ENCODE data around the gene AXIN2.

Gene AXIN2

DNA sequence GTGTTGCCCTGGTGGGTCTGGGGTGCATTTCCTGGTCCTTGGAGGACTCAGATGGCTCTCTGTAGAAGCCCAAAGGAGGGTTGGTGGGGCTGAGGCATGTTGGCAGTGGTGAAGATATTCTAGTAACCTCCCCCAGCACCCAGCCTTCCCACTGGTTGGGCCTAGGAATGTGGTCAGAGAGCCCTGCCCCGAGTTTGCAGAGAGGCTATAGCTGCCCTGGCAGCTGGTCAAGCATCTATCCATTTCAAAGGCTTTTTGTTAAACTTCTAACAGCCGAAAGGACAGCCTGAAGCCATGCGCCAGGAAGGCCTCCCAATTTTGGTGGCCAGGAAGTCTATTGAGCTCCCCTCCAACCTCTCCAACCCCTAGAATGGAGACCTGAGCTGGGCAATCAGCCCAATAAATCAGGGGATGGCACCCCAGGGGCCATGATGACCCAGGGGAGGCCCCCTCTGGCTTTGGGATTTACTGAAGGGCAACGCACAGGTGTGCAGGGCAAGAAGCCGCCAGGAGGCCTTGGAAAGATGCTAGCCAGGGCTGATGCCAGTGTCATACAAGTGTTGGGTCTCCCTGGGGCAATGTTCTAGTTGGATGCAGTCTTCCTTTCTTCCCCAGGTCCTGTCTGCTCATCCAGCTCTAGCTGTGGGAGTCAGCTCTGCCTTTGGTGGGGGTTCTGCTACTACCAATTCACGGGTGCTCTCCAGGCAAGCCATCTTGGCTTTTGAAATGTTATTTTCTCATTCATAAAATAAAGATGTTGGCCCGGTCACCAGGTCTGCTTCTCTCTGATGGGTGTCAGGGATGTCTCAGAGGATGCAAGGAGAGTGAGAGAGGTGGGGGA lies 30.9 kb upstream of the AXIN2 start:
- no peak for DNase-seq (ENCODE audit: low read depth)
- TF ChIP-seq, protein P1, sequence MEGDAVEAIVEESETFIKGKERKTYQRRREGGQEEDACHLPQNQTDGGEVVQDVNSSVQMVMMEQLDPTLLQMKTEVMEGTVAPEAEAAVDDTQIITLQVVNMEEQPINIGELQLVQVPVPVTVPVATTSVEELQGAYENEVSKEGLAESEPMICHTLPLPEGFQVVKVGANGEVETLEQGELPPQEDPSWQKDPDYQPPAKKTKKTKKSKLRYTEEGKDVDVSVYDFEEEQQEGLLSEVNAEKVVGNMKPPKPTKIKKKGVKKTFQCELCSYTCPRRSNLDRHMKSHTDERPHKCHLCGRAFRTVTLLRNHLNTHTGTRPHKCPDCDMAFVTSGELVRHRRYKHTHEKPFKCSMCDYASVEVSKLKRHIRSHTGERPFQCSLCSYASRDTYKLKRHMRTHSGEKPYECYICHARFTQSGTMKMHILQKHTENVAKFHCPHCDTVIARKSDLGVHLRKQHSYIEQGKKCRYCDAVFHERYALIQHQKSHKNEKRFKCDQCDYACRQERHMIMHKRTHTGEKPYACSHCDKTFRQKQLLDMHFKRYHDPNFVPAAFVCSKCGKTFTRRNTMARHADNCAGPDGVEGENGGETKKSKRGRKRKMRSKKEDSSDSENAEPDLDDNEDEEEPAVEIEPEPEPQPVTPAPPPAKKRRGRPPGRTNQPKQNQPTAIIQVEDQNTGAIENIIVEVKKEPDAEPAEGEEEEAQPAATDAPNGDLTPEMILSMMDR (conservative IDR thresholded peaks at IDR 0.05; ENCODE audit: low read depth, low read length): no peak
- H3K4me3 ChIP-seq (ENCODE audit: low read length): no peak overlapping the region

DNA sequence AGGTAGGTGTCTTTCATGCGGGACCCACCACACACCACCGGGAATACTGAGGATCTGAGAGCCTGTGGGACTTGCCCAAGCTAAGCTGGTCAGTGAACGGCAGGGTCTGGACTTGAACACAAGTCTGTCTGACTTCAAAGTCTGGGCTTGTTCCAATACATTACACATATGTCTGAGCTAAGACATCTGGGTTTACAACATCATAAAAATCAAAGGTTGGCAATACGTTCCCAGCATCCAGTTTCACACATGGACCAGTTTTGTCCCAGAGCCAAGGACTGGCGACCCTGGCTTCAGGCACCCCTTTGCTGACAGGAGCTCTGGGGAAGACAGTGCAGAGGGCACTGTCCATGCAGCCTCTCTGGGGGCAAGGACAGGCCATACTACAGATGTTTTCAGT lies 27.9 kb upstream of the AXIN2 start:
- TF ChIP-seq, protein P1 (conservative IDR thresholded peaks at IDR 0.05; ENCODE audit: low read depth, low read length): no peak
- no peak for DNase-seq (ENCODE audit: low read depth)
- no peak overlapping the region for H3K4me3 ChIP-seq (ENCODE audit: low read length)

DNA sequence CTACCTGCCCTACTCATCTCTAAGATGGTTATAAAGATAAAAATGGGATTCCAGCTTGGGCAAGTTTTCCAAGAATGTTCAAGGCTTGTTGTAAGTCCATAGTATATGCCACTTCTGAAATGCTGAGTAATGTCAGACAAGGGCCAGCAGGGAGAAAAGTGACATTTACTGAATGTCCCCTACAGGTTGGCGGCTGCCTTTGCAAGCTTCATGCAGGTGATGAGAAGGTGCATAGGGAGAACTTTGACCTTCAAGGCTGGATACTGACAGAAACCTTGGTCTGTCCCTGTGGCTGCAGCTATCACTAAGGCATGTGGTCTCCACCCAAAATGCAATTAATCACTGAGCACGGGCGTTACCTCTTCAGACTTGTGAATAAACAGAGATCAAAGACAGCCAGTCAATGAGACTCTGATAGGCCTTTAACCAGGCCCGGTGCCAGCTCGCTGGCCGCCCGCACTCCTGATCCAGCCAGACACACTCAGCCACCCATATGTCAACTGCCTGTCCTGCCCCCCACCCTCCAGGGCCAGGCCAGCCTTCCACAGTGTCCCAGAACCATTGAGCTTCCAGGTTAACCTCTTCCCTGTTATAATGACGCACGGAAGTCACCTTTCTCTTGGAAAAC lies 26.8 kb upstream of the AXIN2 start:
- TF ChIP-seq, protein P1 (conservative IDR thresholded peaks at IDR 0.05; ENCODE audit: low read depth, low read length): no peak
- H3K4me3 ChIP-seq (ENCODE audit: low read length): no peak overlapping the region
- no peak for DNase-seq (ENCODE audit: low read depth)

DNA sequence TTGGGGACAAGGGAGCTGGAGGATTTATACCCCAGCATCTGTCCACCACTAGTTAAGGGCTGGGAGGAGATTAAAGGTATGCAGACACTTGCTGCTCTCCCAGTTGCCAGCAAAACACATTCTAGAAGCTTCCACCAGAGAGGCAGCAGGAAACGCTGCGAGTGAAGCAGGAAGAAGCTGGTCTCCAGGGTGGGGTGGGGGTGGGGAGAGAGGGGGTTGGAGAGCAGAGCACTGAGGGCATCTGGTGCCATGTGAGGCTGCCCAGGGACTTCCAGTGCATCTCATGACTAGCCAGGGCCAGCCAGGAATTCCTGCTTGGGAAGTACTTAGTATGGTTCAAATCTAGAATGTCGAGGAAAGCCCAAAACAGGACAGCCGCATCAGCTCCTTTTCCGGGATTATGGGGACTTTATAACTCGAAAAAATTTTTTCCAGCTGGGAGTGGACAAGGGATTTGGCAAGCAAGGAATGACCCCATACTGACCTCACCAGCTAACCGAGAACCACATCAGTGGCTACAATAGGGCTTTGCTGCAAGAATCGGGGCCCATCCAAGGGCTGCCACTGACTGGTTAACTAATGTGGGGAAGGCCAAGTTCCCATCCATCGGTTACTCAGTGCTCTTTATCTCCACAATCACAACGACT lies 26.2 kb upstream of the AXIN2 start:
- no peak for DNase-seq (ENCODE audit: low read depth)
- TF ChIP-seq, protein P1 (conservative IDR thresholded peaks at IDR 0.05; ENCODE audit: low read depth, low read length): no peak
- H3K4me3 ChIP-seq (ENCODE audit: low read length): no peak overlapping the region

DNA sequence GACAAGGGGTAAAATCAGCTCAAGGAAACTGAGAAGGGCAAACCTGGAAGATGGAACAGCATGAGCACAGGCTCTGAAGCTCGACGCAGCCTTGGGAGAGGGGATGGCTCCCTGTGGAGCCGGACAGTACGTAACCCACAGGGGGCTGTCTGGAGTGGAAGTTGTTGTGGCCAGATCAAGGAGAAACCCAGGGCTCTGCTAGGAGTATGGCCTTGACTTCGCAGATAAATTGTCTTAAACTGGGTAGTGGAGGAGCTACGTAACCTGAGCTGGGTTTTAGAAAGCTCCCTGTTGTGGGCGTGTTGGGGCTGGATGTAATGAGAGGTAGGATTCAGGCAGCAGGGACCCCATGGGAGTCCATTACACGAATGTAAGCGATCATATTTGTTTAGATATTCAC lies 25.5 kb upstream of the AXIN2 start:
- TF ChIP-seq, protein P1 (conservative IDR thresholded peaks at IDR 0.05; ENCODE audit: low read depth, low read length): no peak

DNA sequence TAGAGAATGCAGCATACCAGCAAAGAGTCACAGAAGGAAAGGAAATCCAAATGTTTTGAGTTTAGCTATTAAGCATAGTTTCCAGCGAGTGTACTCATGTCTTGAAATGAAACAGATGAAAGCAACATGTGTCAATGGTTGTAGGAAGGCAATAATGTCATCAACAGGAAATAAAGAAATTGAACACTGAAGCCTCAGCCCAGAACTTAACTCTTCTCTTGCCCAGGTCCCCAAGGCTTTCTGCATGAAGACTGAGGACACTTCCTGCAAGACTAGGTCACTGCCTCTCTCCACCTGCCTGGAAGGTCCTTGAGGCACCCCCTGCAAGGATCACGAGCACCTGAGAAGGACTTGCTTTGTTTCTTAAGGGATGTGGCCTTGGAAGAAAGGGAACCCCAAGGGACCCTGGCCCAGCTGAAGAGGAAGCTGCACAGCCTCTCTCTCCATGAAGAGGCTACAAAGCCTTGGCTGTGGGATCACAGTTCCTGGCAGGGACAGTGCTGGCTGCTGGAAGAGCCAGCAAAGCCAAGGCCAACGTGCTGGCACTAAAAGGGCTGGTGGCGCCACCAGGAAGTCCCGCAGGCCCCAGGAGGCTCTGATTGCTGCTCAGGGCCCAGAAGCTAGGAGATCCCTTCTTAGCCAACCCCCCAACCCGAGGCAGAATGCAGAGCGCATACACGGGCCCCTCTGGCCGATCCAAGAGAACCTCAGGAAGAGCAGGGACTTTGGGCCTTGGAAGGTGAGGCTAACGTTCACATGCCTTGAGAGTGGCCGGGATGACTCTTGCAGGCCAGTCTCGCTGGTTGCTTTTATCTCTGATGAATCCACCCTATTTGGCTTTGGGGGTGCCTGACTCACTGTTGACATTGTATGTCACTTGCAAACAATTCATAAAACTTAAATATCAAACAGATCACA lies 23.4 kb upstream of the AXIN2 start:
- no peak overlapping the region for H3K4me3 ChIP-seq (ENCODE audit: low read length)
- DNase-seq (ENCODE audit: low read depth): no peak
- TF ChIP-seq, protein P1 (conservative IDR thresholded peaks at IDR 0.05; ENCODE audit: low read depth, low read length): no peak

More for the DNA sequence above, 25.5 kb upstream of the AXIN2 start:
- no peak for DNase-seq (ENCODE audit: low read depth)
- no peak overlapping the region for H3K4me3 ChIP-seq (ENCODE audit: low read length)
